Measurements from ENCODE around the gene MYO7A.

DNA sequence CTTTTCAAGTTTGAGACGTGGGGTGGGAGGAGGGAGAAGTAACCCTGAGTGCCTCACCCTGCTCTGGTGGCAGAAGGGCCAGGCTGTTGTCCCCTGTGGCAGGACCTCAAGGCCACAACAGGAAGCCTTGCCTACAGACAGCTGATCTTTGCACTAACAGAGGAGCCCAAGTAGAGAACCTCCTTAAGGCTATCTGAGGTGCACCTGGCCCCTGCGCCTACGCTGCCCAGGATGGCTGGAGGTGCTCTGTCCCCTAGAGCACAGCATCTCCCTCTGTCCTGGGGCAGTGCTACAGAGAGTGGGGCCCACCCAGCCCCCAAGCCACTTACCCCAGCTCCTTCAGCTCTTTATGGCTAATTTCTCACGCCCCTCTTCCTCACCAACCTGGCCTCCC lies 27.0 kb downstream of the MYO7A start:
- TF ChIP-seq, protein P1, sequence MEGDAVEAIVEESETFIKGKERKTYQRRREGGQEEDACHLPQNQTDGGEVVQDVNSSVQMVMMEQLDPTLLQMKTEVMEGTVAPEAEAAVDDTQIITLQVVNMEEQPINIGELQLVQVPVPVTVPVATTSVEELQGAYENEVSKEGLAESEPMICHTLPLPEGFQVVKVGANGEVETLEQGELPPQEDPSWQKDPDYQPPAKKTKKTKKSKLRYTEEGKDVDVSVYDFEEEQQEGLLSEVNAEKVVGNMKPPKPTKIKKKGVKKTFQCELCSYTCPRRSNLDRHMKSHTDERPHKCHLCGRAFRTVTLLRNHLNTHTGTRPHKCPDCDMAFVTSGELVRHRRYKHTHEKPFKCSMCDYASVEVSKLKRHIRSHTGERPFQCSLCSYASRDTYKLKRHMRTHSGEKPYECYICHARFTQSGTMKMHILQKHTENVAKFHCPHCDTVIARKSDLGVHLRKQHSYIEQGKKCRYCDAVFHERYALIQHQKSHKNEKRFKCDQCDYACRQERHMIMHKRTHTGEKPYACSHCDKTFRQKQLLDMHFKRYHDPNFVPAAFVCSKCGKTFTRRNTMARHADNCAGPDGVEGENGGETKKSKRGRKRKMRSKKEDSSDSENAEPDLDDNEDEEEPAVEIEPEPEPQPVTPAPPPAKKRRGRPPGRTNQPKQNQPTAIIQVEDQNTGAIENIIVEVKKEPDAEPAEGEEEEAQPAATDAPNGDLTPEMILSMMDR (IDR thresholded peaks at IDR 0.05; ENCODE audit: insufficient read depth, low read depth, low read length) = no peak
- no peak for TF ChIP-seq EZH2 (IDR thresholded peaks at IDR 0.05; ENCODE audit: insufficient read depth, low read length)
